Progenitor cell of endocrine pancreas (in vitro differentiated cells): ENCODE measurements around the gene LRP5. TPM values are rescaled to one million over a fixed set of nuclear protein-coding genes. Genes with fewer than 3 reads are reported as not detected.
A peak's percentile ranks its signal among the peaks of the same experiment; 100 is the strongest.

ENCODE experiments used
- DNase-seq: peaks from one replicate; pipeline ENCODE4 v3.0.0; 2021; ENCODE audit warnings: low spot score; ENCODE audit not compliant: unreplicated experiment
- H3K27ac Mint-ChIP-seq: 2 replicates; pipeline ENCODE4 v1.8.0; 2021; ENCODE audit warnings: mild to moderate bottlenecking, moderate library complexity, mixed read lengths
- H3K27me3 Mint-ChIP-seq: 2 replicates; pipeline ENCODE4 v1.8.0; 2021; ENCODE audit warnings: mixed read lengths
- H3K36me3 Mint-ChIP-seq: 2 replicates; pipeline ENCODE4 v1.8.0; 2022; ENCODE audit warnings: mixed read lengths; ENCODE audit not compliant: insufficient read depth
- H3K4me1 Mint-ChIP-seq: 2 replicates; pipeline ENCODE4 v1.8.0; 2021; ENCODE audit warnings: low read depth, mixed read lengths
- H3K4me3 Mint-ChIP-seq: 2 replicates; pipeline ENCODE4 v1.8.0; 2021; ENCODE audit warnings: low read depth, mild to moderate bottlenecking, moderate library complexity, mixed read lengths
- H3K9me3 Mint-ChIP-seq: 2 replicates; pipeline ENCODE4 v1.8.0; 2021; ENCODE audit warnings: low read depth, mixed read lengths
- CTCF ChIP-seq: fragments of 200-600 bp; sonication (generic); IDR thresholded peaks from one replicate; pipeline ENCODE4 v1.5.0; 2021; ENCODE audit warnings: antibody characterized with exemption, mild to moderate bottlenecking; ENCODE audit not compliant: unreplicated experiment
- total RNA-seq: library from RNA; stranded (reverse); gene quantifications from 2 replicates; pipeline ENCODE4 v1.2.1, GENCODE V29; 2021

Gene LRP5
- total RNA-seq, 1 donor from 2014 or later, result 115 TPM

- H3K36me3 Mint-ChIP-seq, result no peaks in the 10 kb centered on the region
- no peak for DNase-seq
- H3K4me3 Mint-ChIP-seq, result no peak overlapping the region
- peaks cover 4% of the 10 kb centered on the region for H3K4me1 Mint-ChIP-seq
- H3K9me3 Mint-ChIP-seq, result no peaks in the 10 kb centered on the region
- no peak overlapping the region for H3K27ac Mint-ChIP-seq
- TF ChIP-seq CTCF, result no peak
- H3K27me3 Mint-ChIP-seq, result no peaks in the 10 kb centered on the region
These were observed 182.9 kb downstream of the LRP5 start for GRCh38 chr11:68495220-68495729.

GRCh38 chr11:68495872-68496271 lies 183.5 kb downstream of the LRP5 start:
- no peaks in the 10 kb centered on the region for H3K27me3 Mint-ChIP-seq
- no peak overlapping the region for H3K4me3 Mint-ChIP-seq
- no peak for TF ChIP-seq CTCF
- no peaks in the 10 kb centered on the region for H3K9me3 Mint-ChIP-seq
- no peaks in the 10 kb centered on the region for H3K36me3 Mint-ChIP-seq
- peaks cover 4% of the 10 kb centered on the region for H3K4me1 Mint-ChIP-seq
- peak overlapping the region; percentile 89 for H3K27ac Mint-ChIP-seq
- DNase-seq, result no peak

- Mint-ChIP-seq H3K4me1 (peaks cover 9% of the 10 kb centered on the region), H3K27me3 (no peaks in the 10 kb centered on the region), H3K36me3 (no peaks in the 10 kb centered on the region), H3K27ac (no peak overlapping the region), H3K9me3 (no peaks in the 10 kb centered on the region), H3K4me3 (no peak overlapping the region)
- no peak for TF ChIP-seq CTCF
- DNase-seq, result no peak
These were observed 185.4 kb downstream of the LRP5 start for GRCh38 chr11:68497761-68498160.

GRCh38 chr11:68498321-68498720 lies 185.9 kb downstream of the LRP5 start:
- Mint-ChIP-seq H3K27me3 (no peaks in the 10 kb centered on the region), H3K9me3 (no peaks in the 10 kb centered on the region), H3K4me1 (peaks cover 11% of the 10 kb centered on the region), H3K36me3 (no peaks in the 10 kb centered on the region), H3K4me3 (no peak overlapping the region), H3K27ac (no peak overlapping the region)
- TF ChIP-seq CTCF, result no peak
- DNase-seq, result no peak

Other genes with a start within 250 kb of the LRP5 start
- 60.4 and 64.3 TPM in 2 replicates for gene CHKA, start 191.2 kb upstream of the LRP5 start, total RNA-seq
- 67.5 and 68.7 TPM in 2 replicates for gene KMT5B, start 99.3 kb upstream of the LRP5 start, total RNA-seq
- 35.1 and 35.3 TPM in 2 replicates for gene C11orf24, start 40.6 kb upstream of the LRP5 start, total RNA-seq
- gene PPP6R3, start 148.2 kb downstream of the LRP5 start, total RNA-seq, result 123 and 124 TPM in 2 replicates